ENCODE data around the gene LYSET.
A peak's percentile ranks its signal among the peaks of the same experiment; 100 is the strongest.
"Not testable (repeated sequence)": the region's sequence is repeated elsewhere in the genome, so short reads cannot be mapped to it uniquely, and the experiment has no call there.

LYSET gene

GRCh38 chr14:93184391-93185348, at the start of gene LYSET, which contains the start of gene MOAP1:
TSS of gene LYSET (plus strand) at chr14:93185317. CDS start at chr14:93185406, 89 bp downstream.
TSS of gene MOAP1 (minus strand) at chr14:93184897. CDS start at chr14:93184242, 655 bp downstream.
- peak; percentile 94 for DNase-seq

DNA sequence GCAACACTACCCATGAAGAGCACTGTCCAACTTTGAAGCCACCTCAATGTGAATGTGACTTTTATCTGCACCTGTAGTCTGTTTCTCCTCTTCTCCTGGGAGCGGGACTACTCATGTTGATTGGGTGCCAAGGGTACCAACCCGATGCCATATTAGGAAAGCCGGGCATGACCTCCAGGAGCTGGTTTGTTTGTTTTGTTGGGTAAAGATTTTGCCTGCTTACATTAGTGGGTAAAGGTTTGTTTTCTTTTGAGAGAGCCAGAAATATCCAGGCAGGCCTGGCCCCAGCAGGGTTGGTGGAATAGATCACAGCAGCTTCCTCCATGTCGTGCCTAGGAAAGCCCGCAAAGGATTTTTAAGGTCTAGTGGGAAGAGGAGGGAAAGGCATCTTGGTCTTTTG, 49.7 kb upstream of the LYSET start:
- DNase-seq: no peak

- DNase-seq: no peak
Measured at GRCh38 chr14:93136009-93136408, 49.1 kb upstream of the LYSET start.

DNA sequence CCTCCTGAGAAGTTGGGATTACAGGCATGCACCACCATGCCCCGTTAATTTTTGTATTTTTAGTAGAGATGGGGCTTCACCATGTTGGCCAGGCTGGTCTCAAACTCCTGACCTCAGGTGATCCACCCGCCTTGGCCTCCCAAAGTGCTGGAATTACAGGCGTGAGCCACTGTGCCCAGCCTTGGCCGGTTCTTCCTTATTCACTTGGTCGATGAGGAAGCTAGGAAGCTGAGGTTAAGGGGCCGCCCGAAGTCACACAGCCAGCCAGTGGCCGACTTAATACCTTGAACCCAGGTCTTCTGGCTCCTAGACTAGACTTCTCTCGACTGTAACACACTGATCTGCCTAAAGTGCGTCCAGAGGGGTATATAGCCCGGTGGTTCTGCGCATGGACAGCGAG, 48.6 kb upstream of the LYSET start:
- not testable (repeated sequence) for DNase-seq

GRCh38 chr14:93137864-93138263, 47.3 kb upstream of the LYSET start:
- no peak for DNase-seq

DNA sequence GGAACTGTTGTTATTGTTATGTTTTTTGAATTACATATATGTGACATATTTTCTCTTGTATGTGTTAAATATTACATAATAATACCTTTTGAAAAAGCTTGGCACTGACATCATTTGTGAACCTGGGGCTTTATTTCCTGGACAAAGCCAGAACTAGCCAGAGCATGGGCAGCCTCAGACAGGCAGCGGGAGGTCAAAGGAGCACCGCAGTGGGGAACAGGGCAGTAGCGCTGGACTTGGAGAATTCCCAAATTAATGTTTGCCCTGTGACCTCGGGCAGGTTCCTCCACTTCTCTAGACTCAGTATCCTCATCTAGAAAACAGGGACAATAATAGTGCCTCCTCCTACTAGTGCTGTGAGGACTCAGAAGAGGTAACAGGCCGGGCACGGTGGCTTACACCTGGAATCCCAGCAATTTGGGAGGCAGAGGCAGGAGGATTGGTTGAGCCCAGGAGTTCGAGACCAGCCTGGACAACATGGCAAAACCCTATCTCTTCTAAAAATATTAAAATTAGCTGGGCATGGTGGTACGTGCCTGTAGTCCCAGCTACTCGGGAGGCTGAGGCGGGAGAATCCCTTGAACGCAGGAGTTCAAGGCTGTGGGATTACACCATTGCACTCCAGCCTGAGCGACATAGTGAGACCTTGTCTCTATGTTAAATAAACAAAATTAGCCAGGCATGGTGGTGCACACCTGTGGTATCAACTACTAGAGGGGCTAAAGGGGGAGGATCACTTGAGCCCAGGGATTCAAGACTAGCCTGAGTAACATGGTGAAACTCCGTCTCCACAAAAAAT, 42.1 kb upstream of the LYSET start:
- DNase-seq: no peak

DNA sequence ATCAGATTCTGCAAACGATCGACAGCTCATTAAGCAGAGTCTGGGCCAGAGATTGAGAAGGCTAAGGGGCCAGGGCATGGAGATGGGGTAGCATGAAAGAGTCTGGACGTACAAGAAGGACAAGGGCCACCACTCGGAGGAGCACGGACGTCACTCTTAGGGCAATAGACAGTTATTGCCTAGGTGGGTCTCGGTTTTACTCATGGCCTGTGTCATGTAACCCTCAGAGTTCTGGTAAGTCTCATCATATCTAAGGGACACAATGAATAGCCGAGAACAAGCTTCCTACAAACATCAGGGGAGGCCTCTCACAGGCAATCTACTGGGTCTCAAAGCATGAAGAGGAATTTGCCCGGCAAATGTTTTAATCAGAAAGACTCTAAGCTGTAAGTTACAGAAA, 39.0 kb upstream of the LYSET start:
- no peak for DNase-seq

DNA sequence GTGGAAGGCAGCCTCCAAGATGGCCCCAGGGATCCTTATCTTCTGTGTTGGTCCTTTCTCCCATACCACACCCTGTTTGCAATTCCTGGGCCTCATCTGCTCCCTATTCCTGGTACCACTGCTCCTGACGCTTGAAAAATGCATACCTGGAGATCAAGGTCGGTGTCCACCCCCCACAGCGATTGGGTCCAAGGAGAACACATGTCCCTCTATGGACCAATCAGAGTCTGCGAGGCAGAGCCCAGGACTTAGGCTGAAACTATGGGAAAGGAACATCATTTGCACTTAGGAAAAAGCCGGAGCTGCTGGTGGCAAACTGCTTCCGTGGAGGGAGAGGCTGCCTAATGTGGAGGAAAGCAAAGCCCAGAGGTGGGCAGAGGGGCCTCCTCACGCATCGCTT, 36.1 kb upstream of the LYSET start:
- no peak for DNase-seq

- DNase-seq: no peak
Measured at GRCh38 chr14:93150227-93151208, 34.6 kb upstream of the LYSET start.

DNA sequence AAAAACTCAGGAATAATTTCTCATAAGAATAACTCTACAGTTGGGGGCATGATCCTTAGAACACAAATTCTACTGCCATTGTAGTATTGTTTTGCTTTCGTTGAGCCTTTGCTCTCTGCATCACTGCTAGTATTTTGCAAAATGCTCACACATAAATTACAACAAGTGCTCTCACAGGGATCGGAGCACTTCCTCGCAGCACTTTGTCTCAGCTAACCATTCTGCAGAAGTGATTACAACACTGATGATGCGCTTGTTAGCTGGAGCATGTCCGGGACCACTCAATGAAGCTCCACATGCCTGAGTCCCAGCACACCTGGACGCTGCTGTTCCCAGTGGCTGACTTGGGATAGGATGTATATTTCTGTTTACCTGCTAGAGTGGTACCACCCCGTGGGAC, 32.0 kb upstream of the LYSET start:
- no peak for DNase-seq

DNA sequence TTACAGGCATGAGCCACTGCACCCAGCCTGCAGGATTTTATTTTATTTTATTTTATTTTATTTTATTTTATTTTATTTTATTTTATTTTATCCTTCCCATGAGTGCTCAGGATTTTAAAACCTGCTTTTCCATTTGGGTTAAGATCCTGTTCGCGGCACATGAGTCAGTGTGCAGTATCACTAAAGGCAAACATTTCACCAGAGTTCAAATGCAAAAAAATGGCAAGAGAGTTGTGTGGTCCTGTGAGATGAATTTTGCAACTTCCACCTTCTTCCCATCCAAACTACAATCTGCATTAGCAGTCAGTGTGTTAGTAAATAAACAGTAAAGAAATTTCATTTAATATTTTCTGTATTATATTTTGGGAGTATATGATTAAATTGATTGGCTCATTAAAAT, 29.4 kb upstream of the LYSET start:
- DNase-seq: no peak

DNA sequence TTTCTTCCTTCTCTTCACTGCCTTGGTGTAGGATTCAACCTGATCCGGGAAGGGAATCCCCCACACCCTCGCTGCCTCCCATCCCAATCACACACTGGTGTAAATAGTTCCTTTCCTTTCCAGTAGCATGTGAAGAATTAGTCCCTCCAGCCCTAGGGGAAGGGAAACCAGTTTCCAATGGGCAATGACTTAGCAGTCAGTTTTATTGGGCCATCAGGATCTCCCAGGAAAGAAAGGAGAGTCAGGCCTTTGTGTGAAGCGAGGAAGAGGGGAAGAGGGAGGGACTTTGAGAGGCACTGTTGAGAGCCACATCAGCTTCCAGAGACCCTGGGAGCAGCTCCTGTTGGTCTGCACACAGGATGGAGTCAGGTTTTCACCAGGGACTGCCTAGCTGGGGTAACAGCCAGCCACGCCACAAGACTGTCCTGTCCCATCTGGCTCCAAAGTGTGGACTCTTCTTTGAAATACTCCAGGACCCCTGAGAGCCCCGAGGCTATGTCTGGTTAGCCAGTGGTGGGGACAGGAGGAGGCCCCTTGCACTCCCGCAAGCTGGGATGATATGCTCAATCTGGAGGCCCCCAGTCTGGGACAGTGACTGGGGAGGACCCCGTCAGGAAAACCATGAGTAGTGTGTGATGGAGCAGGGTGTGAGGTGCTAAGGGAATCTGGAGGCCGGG, 28.3 kb upstream of the LYSET start:
- DNase-seq: no peak

DNA sequence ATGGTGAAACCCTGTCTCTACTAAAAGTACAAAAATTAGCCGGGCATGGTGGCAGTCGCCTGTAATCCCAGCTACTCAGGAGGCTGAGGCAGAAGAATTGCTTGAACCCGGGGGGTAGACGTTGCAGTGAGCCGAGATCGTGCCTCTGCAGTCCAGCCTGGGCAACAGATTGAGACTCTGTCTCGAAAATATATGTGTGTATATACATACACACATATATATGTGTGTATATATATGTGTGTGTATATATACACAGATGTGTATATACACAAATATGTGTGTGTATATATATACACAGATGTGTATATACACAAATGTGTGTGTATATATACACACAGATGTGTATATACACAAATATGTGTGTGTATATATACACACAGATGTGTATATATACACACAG, 26.8 kb upstream of the LYSET start:
- DNase-seq: not testable (repeated sequence)

GRCh38 chr14:93159625-93160352, 25.3 kb upstream of the LYSET start:
- not testable (repeated sequence) for DNase-seq

DNA sequence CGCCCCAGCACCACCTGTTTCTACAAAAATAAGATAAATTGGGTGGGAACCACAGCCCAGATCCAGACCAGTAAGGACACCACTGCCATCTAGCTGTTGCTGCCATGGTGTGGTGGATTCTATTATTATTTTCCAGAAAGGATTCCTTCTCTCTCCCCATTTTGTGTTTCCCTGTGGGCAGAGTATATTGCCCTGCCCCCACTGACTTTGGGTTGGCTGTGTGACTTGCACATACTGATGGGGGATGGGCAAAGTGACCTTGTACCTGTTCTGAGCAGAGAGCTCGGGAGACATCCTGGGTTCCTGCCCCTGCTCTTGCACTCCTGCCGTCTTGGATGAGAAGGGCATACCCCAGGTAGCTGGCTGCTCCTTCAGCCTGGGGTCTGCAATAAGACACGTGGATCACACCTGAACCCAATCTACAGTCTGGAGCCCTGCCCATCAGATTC, 24.7 kb upstream of the LYSET start:
- DNase-seq: no peak

GRCh38 chr14:93161411-93161940, 23.6 kb upstream of the LYSET start:
- DNase-seq: no peak

DNA sequence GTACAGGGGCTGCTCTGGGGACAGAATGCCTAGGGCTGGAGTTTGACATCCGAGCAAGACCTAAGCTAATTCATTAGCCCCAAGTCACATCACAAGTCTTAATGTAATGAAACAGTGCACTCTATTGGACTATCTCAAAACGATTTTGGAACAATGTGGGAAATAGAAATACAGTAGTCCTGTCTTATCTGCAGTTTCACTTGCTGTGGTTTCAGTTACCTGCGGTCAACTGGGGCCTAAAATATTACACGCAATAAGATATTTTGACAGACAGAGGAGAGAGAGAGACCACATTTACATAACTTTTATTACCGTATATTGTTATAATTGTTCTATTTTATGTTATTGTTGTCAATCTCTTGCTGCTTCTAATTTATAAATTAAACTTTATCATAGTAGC, 21.6 kb upstream of the LYSET start:
- no peak for DNase-seq

DNA sequence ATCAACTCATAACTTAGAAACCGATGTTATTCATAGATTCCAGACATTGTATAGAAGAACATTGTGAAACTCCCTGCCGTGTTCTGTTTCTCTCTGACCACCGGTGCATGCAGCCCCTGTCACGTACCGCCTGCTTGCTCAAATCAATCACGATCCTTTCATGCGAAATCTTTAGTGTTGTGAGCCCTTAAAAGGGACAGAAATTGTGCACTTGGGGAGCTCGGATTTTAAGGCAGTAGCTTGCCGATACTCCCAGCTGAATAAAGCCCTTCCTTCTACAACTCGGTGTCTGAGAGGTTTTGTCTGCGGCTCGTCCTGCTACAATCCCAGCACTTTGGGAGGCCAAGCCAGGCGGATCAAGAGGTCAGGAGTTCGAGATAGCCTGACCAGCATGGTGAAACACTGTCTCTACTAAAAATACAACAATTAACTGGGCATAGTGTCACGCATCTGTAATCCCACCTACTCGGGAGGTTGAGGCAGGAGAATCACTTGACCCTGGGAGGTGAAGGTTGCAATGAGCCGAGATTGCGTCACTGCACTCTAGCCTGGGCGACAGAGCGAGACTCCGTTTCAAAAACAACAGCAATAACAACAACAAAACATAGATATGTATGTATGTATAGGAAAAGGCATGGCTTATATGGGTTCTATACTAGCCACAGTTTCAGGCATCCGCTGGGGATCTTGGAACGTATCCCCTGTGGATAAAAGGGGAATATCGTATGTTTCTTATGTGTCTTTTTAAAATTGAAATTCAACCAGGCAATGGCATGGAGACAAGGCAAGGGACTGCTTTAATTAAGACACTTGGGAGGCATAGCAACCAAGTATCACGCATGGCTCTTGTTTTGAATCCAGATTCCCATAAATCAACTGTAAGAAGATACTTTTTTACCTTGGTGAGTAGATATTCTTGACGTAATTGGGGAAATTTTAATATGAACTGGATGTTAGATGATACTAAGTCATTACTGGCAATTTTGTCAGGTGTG, 19.5 kb upstream of the LYSET start:
- not testable (repeated sequence) for DNase-seq

DNA sequence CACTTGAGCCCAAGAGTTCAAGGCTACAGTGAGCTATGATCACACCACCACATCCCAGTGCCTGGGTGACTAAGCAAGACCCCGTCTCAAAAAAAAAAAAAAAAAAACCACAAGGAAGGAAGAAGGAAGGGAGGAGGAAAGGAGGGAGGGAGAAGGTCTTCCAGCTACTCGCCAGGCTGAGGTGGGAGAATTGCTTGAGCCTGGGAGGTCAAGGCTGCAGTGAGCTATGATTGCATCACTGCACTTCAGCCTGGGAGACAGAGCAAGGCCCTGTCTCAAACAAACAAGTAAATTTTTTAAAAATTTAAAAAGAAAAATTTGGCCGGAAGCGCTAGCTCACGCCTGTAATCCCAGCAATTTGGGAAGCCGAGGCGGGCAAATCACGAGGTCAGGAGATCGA, 16.5 kb upstream of the LYSET start:
- DNase-seq: not testable (repeated sequence)

Measured in CD4-positive, alpha-beta T cell treated with Interleukin-10 for 1 hour (primary cell).